ENCODE data around the gene IL10.
"Not testable (repeated sequence)": the region's sequence is repeated elsewhere in the genome, so short reads cannot be mapped to it uniquely, and the experiment has no call there.

IL10 gene

GRCh38 chr1:206762741-206763364 lies 9.4 kb downstream of the IL10 start:
- not testable (repeated sequence) for DNase-seq

GRCh38 chr1:206761159-206761768 lies 11.0 kb downstream of the IL10 start:
- DNase-seq, result no peak

GRCh38 chr1:206760590-206760989 lies 11.7 kb downstream of the IL10 start:
- no peak for DNase-seq

DNA sequence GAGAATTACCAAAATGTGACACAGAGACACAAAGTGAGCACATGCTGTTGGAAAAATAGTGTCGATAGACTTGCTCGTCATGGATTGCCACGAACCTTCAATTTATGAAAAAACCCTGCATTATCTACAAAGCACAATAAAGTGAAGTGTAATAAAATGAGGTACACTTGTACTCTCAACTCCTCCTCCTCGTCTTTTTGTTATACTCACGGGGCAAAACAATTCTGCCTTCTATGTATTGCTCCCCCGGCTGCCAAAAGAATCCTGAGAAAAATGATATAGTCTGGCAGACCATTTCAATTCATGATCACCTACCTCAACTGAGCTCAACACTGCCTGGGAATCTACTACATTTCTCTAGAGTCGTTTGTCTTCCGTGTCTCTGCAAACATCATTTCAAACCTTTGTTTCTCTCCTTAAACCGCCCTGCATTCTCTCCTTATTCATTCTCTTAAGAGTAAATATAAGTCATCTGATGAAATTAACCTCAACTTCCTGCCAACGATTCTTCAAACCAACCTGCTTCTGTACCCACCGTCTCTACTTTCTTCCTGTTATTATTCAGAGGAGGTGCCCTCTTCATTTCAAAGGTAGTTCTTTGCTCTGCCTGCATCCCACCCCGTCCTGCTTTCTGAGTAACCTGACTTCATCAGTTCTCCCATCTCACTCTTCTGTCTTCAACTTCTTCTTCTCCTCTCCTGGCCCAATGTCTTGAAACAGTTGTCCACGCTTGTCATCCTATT lies 14.6 kb downstream of the IL10 start:
- no peak for DNase-seq

DNA sequence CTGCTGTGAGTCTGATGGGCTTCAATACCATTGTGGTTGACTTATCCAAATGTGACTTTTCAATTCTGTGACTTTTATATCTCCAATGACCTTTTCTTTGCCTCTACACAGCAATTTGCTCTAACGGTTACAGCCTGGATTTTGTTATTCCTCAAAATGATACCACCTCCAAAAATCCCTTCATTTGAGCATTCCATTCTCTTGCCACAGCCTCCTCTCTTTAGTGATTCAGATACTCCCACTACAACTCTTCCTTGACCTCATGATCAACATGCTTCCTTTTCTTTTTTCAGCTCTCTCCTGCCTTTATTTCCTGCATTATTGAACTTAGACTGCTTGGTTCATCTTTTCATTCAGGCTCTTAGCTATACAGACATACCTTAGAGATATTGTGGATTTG lies 18.3 kb downstream of the IL10 start:
- DNase-seq, result no peak

DNA sequence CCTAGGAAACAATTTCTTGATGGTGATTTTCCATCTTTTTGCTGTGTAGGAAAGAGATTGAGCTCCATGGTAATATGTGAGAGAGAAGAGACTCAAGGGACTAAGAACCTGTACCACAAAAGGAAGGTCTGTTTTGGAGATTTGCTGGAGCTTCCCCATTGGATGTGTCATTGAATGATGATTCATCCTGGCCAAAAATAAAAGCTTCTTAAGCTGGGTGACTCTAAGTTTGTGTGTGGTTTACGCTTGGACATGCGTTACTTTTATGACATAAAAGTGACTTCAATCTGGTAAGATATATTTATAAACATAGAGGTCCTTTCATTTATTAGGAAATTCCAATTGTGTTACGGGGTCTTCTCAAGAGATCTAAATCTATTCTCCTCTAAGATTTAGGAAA lies 19.2 kb downstream of the IL10 start:
- no peak for DNase-seq

DNA sequence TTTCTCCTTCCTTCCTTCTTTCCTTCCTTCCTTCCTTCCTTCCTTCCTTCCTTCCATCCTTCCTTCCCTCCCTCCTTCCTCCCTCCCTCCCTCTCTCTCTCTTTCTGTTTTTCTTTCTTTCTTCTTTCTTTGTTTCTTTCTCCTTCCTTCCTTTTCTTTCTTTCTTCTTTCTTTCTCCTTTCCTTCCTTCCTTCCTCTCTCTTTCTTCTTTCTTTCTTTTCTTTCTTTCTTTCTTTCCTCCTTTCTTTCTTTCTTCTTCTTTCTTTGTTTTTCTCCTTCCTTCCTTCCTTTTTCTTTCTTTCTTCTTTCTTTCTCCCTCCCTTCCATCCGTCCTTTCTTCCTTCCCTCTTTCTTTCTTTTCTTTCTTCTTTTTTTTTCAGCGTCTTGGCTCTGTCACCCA lies 19.8 kb downstream of the IL10 start:
- no peak for DNase-seq

- no peak for DNase-seq
Observed at GRCh38 chr1:206751891-206752290, 20.4 kb downstream of the IL10 start.

- no peak for DNase-seq
Observed at GRCh38 chr1:206748348-206749030, 23.8 kb downstream of the IL10 start.

GRCh38 chr1:206745301-206745700 lies 27.0 kb downstream of the IL10 start:
- no peak for DNase-seq

GRCh38 chr1:206744683-206745082 lies 27.6 kb downstream of the IL10 start:
- no peak for DNase-seq

DNA sequence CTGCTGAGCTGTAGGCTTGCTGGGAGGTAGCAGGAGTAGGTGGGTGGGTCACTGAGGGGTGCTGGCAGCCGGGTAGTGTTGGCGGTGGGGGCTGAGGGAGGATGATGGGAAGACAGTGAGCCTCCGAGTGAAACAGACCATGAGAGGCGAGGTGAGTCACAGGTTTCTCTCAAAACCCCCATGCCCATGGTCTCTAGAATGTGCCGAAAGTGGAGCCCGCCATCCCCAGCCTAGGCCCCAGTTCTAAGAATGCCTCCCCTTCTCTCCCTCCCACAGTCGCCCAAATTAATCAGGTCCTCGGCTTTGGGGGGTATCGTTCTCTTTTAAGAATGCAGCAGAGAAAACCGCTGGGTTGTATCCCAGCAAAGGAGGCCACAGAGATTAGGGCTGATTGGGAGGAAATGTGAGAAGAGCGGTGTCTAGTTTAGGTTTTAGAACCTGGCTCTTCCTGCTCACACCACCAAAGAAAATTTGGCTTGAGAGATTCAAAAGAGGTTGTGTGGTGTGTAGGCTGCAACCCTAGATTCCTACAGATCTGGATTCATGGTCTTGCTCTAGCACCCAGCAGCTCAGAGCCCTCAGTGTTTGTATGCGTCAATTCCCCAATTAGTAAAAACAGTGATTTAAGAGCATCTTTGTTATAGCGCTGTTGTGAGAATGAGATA lies 29.4 kb downstream of the IL10 start:
- DNase-seq, result no peak

- no peak for DNase-seq
Observed at GRCh38 chr1:206741142-206741701, 31.1 kb downstream of the IL10 start.

DNA sequence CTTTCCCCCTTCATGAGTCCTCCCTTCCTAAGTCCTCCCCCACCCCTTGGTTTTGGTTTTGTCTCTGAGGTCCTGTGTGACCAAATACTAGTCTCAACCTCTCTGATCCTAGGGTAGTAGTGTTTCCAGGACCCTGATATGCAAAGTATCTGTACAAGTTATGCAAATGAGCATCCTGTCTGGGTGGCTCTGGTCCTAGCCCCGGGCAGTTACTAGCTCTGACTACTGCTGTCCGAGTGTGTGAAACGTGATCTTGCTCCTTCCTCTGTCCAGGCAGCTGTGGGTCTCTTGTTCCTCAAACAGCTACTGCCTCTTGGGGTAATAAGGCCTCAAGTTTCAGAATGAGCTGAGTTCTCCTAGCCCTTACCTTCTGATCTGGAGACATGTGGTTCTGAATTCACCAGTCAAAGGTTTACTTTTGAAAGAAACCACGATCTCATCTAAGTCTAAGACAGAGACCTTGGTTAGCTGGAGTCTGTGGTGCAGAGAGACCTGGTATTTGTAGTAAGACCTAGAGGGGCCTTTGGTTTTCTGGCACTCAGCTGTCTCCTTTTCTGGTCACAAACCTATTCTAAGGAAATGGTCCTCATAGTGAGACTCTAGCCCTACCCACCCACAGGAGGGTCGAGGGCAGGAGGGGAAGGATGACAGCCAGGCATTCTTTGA lies 32.8 kb downstream of the IL10 start:
- no peak for DNase-seq

DNA sequence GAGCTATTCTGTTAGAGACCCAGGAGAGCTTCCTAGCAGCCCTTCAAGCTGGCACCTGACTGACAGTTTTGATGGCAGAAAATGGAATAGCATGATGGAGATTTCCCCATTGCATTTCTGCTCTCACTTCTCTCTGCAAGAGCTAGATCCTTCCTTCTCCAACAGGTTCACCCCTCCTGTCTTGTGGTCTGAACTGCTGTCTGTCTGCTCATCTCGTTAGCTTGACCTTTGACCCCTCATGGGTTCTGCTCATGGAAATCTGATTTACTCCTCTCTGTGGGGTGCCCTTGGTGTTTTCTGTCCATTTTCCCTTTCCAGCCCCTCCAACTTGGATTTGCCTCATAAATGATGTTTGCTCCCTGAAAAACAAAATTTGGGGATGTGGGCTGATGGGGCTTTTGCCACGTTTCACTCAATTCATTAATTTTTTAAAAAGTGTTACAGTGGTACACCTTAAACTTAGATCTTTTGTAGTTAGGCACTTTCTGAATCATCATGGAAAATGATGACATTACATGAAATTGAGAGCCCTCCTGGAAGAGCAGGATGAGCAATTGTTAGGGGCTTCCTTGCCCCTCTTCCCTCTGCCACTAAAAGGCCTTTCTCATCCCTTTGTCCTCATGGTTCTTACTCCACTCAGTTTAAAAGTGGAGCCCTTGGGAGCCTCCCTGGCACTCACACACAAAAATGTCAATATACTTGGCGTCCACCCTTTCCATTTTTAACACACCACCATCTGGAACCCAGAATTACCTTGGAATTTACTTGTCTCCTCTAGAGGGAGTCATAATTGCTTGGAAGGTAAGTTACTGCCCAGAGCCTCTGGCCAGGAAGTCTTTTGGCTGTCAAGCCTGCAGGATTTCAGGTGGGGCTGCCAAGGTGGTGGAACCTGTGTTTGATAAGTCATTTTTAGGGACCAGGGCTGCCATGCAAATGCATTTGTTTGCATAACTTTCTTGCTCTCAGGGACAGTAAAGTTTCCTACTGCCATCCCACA lies 33.6 kb downstream of the IL10 start:
- no peak for DNase-seq

- DNase-seq, result no peak
Observed at GRCh38 chr1:206737729-206738201, 34.5 kb downstream of the IL10 start.

DNA sequence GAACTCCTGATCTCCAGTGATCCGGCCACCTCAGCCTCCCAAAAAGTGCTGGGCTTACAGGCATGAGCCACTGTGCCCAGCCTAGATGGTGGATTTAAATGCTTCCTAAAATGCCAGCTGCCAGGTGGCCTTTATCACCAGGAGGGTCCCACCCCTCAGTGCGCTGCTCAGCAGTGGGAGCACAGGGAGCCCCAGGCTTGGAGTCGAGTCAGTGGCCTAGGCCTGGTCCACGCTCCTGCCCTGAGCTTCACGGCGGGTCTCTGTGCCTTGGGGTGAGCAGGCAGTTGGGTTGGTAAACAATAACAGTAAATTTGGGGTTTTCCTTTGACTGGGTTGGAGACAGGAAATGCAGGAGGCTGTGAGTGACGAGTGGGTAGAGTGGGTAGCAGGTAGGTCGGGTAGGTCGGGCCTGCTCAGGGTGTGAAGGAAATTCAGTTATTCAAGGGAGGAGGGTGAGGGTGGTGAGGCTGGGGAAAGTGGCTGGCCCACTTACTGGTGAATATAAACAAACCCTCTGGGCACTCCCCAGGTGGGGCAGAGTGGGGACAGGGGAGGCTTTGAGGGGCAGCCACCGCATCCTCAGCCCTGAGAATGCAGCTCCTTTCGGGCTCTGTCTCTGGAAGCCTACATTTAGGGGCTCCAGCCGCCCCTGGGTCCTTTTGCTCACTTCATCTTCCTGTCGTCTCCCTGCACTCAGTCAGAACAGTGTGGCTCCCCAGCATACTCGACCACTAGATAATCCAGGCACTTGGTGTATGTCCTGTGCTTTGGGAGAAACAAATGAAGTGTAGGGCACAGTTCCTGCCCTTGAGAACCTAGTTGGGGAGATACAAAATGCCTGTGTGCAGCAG lies 35.2 kb downstream of the IL10 start:
- no peak for DNase-seq

- no peak for DNase-seq
Observed at GRCh38 chr1:206735553-206736031, 36.7 kb downstream of the IL10 start.

DNA sequence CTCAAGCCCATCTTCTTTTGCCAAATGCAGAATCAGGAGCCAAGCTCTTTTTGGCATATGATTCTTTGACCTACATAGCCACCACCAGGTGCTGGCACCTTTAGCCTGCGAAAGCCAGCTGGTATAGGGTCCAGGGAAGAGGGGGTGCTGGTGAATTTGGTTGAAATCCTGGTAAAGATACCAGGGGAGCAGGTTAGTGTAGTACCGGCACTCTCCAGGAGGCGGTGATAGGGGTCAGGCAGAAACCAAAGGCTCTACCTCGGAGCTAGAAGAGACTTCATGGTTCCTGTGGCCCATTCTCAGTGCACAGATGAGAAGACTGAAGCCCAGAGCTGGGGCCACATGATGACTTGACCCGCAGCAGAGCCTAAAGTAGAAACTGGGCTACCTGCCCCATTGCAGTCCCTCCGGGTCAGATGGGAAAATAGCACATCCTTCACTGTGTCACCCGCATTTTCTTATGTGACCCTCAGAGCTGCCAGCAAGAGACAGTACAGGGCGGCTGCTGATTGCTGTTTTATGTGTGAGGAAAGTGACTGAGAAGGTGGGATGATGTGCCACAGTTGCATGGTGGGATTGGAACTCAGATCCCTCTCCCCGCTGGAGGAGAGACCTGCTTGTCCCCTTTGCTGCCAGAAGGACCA lies 37.7 kb downstream of the IL10 start:
- DNase-seq, result no peak

Measured in midbrain (tissue), 1 donor.